ENCODE results near the gene SYNE2. TPM values are rescaled to one million over a fixed set of nuclear protein-coding genes. Genes with fewer than 3 reads are reported as not detected.
A peak's percentile ranks its signal among the peaks of the same experiment; 100 is the strongest.

The SYNE2 gene
- total RNA-seq, 2 donors from 2014 or later = 48.5 to 66.9 TPM

- H3K27me3 Mint-ChIP-seq = no peaks in the 10 kb centered on the region
- peak overlapping the region; percentile 62 for H3K4me3 Mint-ChIP-seq
- H3K9me3 Mint-ChIP-seq = no peaks in the 10 kb centered on the region
- H3K36me3 Mint-ChIP-seq (ENCODE audit: low read depth) = peaks cover 35% of the 10 kb centered on the region
- H3K27ac Mint-ChIP-seq = peak overlapping the region; percentile 47
- peak; percentile 95 for ATAC-seq (replicated peaks)
- peaks cover 30% of the 10 kb centered on the region for H3K4me1 Mint-ChIP-seq
These were observed 58.0 kb downstream of the SYNE2 start for GRCh38 chr14:63910583-63911363.

- peak overlapping the region; percentile 62 for H3K4me3 Mint-ChIP-seq
- peaks cover 35% of the 10 kb centered on the region for H3K36me3 Mint-ChIP-seq (ENCODE audit: low read depth)
- peaks cover 29% of the 10 kb centered on the region for H3K4me1 Mint-ChIP-seq
- peak overlapping the region; percentile 47 for H3K27ac Mint-ChIP-seq
- ATAC-seq (replicated peaks) = no peak
- no peaks in the 10 kb centered on the region for H3K9me3 Mint-ChIP-seq
- no peaks in the 10 kb centered on the region for H3K27me3 Mint-ChIP-seq
These were observed 58.6 kb downstream of the SYNE2 start for GRCh38 chr14:63911404-63911803.

GRCh38 chr14:63912286-63912685 is 59.5 kb downstream of the SYNE2 start:
- H3K9me3 Mint-ChIP-seq = no peaks in the 10 kb centered on the region
- H3K27me3 Mint-ChIP-seq = no peaks in the 10 kb centered on the region
- ATAC-seq (replicated peaks) = no peak
- H3K27ac Mint-ChIP-seq = no peak overlapping the region
- no peak overlapping the region for H3K4me3 Mint-ChIP-seq
- peaks cover 35% of the 10 kb centered on the region for H3K36me3 Mint-ChIP-seq (ENCODE audit: low read depth)
- peaks cover 29% of the 10 kb centered on the region for H3K4me1 Mint-ChIP-seq

- no peaks in the 10 kb centered on the region for H3K9me3 Mint-ChIP-seq
- H3K27me3 Mint-ChIP-seq = no peaks in the 10 kb centered on the region
- H3K4me1 Mint-ChIP-seq = peaks cover 5% of the 10 kb centered on the region
- H3K4me3 Mint-ChIP-seq = no peak overlapping the region
- ATAC-seq (replicated peaks) = no peak
- peaks cover 7% of the 10 kb centered on the region for H3K36me3 Mint-ChIP-seq (ENCODE audit: low read depth)
- no peak overlapping the region for H3K27ac Mint-ChIP-seq
These were observed 65.6 kb downstream of the SYNE2 start for GRCh38 chr14:63918411-63918810.

- H3K9me3 Mint-ChIP-seq = peaks cover 4% of the 10 kb centered on the region
- peak; percentile 19 for ATAC-seq (replicated peaks)
- H3K4me1 Mint-ChIP-seq = peaks cover 8% of the 10 kb centered on the region
- H3K27ac Mint-ChIP-seq = no peak overlapping the region
- H3K36me3 Mint-ChIP-seq (ENCODE audit: low read depth) = peaks cover 8% of the 10 kb centered on the region
- no peaks in the 10 kb centered on the region for H3K27me3 Mint-ChIP-seq
- no peak overlapping the region for H3K4me3 Mint-ChIP-seq
These were observed 70.1 kb downstream of the SYNE2 start for GRCh38 chr14:63922696-63923421.

- H3K27me3 Mint-ChIP-seq = no peaks in the 10 kb centered on the region
- no peak overlapping the region for H3K4me3 Mint-ChIP-seq
- no peak overlapping the region for H3K27ac Mint-ChIP-seq
- H3K9me3 Mint-ChIP-seq = peaks cover 4% of the 10 kb centered on the region
- peaks cover 13% of the 10 kb centered on the region for H3K36me3 Mint-ChIP-seq (ENCODE audit: low read depth)
- H3K4me1 Mint-ChIP-seq = peaks cover 12% of the 10 kb centered on the region
- ATAC-seq (replicated peaks) = no peak
These were observed 70.6 kb downstream of the SYNE2 start for GRCh38 chr14:63923422-63923752.

GRCh38 chr14:63924375-63924774 is 71.6 kb downstream of the SYNE2 start:
- no peak overlapping the region for H3K27ac Mint-ChIP-seq
- peaks cover 4% of the 10 kb centered on the region for H3K9me3 Mint-ChIP-seq
- no peak overlapping the region for H3K4me3 Mint-ChIP-seq
- ATAC-seq (replicated peaks) = no peak
- H3K4me1 Mint-ChIP-seq = peaks cover 12% of the 10 kb centered on the region
- H3K36me3 Mint-ChIP-seq (ENCODE audit: low read depth) = peaks cover 14% of the 10 kb centered on the region
- no peaks in the 10 kb centered on the region for H3K27me3 Mint-ChIP-seq

- Mint-ChIP-seq H3K4me3 (no peak overlapping the region), H3K27ac (peak overlapping the region; percentile 55), H3K9me3 (peaks cover 4% of the 10 kb centered on the region), H3K4me1 (peaks cover 12% of the 10 kb centered on the region), H3K36me3 (ENCODE audit: low read depth) (peaks cover 19% of the 10 kb centered on the region), H3K27me3 (no peaks in the 10 kb centered on the region)
- peak; percentile 46 for ATAC-seq (replicated peaks)
These were observed 73.8 kb downstream of the SYNE2 start for GRCh38 chr14:63926641-63927040.

GRCh38 chr14:63928744-63929174 is 76.0 kb downstream of the SYNE2 start:
- Mint-ChIP-seq H3K4me3 (no peak overlapping the region), H3K27ac (no peak overlapping the region), H3K4me1 (peaks cover 24% of the 10 kb centered on the region), H3K9me3 (peaks cover 4% of the 10 kb centered on the region), H3K27me3 (no peaks in the 10 kb centered on the region), H3K36me3 (ENCODE audit: low read depth) (peaks cover 19% of the 10 kb centered on the region)
- ATAC-seq (replicated peaks) = no peak

- peaks cover 8% of the 10 kb centered on the region for H3K36me3 Mint-ChIP-seq (ENCODE audit: low read depth)
- no peaks in the 10 kb centered on the region for H3K9me3 Mint-ChIP-seq
- H3K4me3 Mint-ChIP-seq = peak overlapping the region; percentile 67
- H3K27ac Mint-ChIP-seq = peak overlapping the region; percentile 57
- no peaks in the 10 kb centered on the region for H3K27me3 Mint-ChIP-seq
- peak; percentile 95 for ATAC-seq (replicated peaks)
- peaks cover 20% of the 10 kb centered on the region for H3K4me1 Mint-ChIP-seq
These were observed 80.3 kb downstream of the SYNE2 start for GRCh38 chr14:63933110-63933509.

- Mint-ChIP-seq H3K27ac (peak overlapping the region; percentile 57), H3K27me3 (no peaks in the 10 kb centered on the region)
These were observed 80.9 kb downstream of the SYNE2 start for GRCh38 chr14:63933711-63934110.

GRCh38 chr14:63938198-63939005 is 85.6 kb downstream of the SYNE2 start:
- ATAC-seq (replicated peaks) = peak; percentile 47
- no peak overlapping the region for H3K4me3 Mint-ChIP-seq
- H3K4me1 Mint-ChIP-seq = peaks cover 17% of the 10 kb centered on the region
- H3K9me3 Mint-ChIP-seq = no peaks in the 10 kb centered on the region
- H3K27ac Mint-ChIP-seq = no peak overlapping the region
- peaks cover 24% of the 10 kb centered on the region for H3K36me3 Mint-ChIP-seq (ENCODE audit: low read depth)
- no peaks in the 10 kb centered on the region for H3K27me3 Mint-ChIP-seq

More at GRCh38 chr14:63933711-63934110, 80.9 kb downstream of the SYNE2 start:
- no peak for ATAC-seq (replicated peaks)
- no peaks in the 10 kb centered on the region for H3K9me3 Mint-ChIP-seq
- peaks cover 18% of the 10 kb centered on the region for H3K4me1 Mint-ChIP-seq
- peaks cover 6% of the 10 kb centered on the region for H3K36me3 Mint-ChIP-seq (ENCODE audit: low read depth)
- H3K4me3 Mint-ChIP-seq = peak overlapping the region; percentile 67

GRCh38 chr14:63939006-63939270 is 86.1 kb downstream of the SYNE2 start:
- no peak overlapping the region for H3K27ac Mint-ChIP-seq
- no peak overlapping the region for H3K4me3 Mint-ChIP-seq
- peaks cover 24% of the 10 kb centered on the region for H3K36me3 Mint-ChIP-seq (ENCODE audit: low read depth)
- no peaks in the 10 kb centered on the region for H3K9me3 Mint-ChIP-seq
- H3K27me3 Mint-ChIP-seq = no peaks in the 10 kb centered on the region
- H3K4me1 Mint-ChIP-seq = peaks cover 12% of the 10 kb centered on the region
- ATAC-seq (replicated peaks) = no peak

GRCh38 chr14:63940387-63940786 is 87.6 kb downstream of the SYNE2 start:
- Mint-ChIP-seq H3K36me3 (ENCODE audit: low read depth) (peaks cover 28% of the 10 kb centered on the region), H3K9me3 (no peaks in the 10 kb centered on the region), H3K27ac (peak overlapping the region; percentile 87), H3K27me3 (no peaks in the 10 kb centered on the region), H3K4me3 (peak overlapping the region; percentile 61), H3K4me1 (peaks cover 8% of the 10 kb centered on the region)
- ATAC-seq (replicated peaks) = peak; percentile 63

Data from activated T-helper 17 cell treated with anti-CD3 and anti-CD28 coated beads, Interleukin-2, amount 50 U/mL, for 72 hours (primary cell).